Esophagus muscularis mucosa (tissue), 4 donors: Measurements from ENCODE around the gene TANGO6.

Experiments used
- EP300 ChIP-seq: sonication (generic); formaldehyde crosslinking; IDR thresholded peaks from one replicate; pipeline ENCODE4 v1.6.1; 2017; ENCODE audit warnings: antibody characterized with exemption
- POLR2A ChIP-seq: fragments of 450-650 bp; IDR thresholded peaks from one replicate; pipeline ENCODE4 v1.6.1; 2017; ENCODE audit warnings: antibody characterized with exemption, moderate library complexity, mild to moderate bottlenecking, low read depth
- POLR2AphosphoS5 ChIP-seq, 2 donors: sonication (generic); formaldehyde crosslinking; IDR thresholded peaks; one replicate each; pipeline ENCODE4 v1.6.1; 2017; ENCODE audit warnings: antibody characterized with exemption in 2 of 2
- TF ChIP-seq, protein P1 (sequence below), 3 experiments: fragments of 200-600 bp in 2 of 3; fragments of 450-650 bp in 1 of 3; sonication (generic) in 2 of 3; IDR thresholded peaks; one replicate each; pipeline ENCODE4 v1.5.1; 2017 to 2019; ENCODE audit warnings: antibody characterized with exemption in 3 of 3, mild to moderate bottlenecking in 2 of 3, moderate library complexity in 1 of 3

DNA sequence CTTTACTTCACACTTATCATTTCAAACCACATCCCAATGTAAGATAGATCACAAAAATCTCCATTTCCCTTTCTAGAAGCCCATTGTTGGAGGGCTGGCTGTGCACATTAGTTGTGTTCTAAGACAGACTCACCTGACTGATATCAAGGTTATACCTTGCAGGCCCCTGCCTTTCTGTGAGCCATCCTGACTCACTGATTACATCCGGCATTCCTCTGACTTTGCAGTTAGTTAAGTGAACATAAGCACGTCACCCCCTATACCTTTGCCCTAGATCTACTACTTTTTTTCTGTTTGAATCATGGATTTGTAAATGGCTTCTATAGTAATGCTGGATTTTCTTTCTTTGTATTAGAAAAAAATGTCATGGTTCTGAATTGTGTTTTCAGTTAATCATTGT lies 78.3 kb downstream of the TANGO6 start:
- TF ChIP-seq, protein P1, sequence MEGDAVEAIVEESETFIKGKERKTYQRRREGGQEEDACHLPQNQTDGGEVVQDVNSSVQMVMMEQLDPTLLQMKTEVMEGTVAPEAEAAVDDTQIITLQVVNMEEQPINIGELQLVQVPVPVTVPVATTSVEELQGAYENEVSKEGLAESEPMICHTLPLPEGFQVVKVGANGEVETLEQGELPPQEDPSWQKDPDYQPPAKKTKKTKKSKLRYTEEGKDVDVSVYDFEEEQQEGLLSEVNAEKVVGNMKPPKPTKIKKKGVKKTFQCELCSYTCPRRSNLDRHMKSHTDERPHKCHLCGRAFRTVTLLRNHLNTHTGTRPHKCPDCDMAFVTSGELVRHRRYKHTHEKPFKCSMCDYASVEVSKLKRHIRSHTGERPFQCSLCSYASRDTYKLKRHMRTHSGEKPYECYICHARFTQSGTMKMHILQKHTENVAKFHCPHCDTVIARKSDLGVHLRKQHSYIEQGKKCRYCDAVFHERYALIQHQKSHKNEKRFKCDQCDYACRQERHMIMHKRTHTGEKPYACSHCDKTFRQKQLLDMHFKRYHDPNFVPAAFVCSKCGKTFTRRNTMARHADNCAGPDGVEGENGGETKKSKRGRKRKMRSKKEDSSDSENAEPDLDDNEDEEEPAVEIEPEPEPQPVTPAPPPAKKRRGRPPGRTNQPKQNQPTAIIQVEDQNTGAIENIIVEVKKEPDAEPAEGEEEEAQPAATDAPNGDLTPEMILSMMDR (IDR thresholded peaks at IDR 0.05): no peak
- TF ChIP-seq POLR2A: no peak
- no peak for TF ChIP-seq POLR2AphosphoS5 (IDR thresholded peaks at IDR 0.05)
- no peak for TF ChIP-seq EP300
